Measurements from ENCODE around the gene NFIA. TPM values are rescaled to one million over a fixed set of nuclear protein-coding genes. Genes with fewer than 3 reads are reported as not detected.

Gene NFIA
- total RNA-seq, 1 donor from 2014 or later, result 41.5 TPM

DNA sequence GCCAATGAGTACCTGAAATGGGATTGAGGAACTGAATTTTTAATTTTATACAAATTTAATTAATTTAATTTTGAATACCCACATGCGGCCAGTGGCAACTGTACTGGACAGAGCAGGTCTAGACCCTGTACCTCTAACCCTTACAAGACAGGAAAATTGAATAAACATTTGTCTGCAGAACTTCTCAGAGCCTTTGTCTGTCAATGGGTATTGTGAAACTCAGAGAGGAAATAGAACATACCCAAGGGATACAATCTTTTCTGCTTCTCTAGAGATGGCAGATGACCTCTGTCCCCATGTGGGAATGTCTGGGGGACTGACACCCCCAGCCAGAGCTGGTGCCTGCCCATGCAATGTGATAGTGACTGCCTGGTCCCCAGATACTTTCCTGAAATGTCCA lies 421.9 kb downstream of the NFIA start:
- no peak for DNase-seq

DNA sequence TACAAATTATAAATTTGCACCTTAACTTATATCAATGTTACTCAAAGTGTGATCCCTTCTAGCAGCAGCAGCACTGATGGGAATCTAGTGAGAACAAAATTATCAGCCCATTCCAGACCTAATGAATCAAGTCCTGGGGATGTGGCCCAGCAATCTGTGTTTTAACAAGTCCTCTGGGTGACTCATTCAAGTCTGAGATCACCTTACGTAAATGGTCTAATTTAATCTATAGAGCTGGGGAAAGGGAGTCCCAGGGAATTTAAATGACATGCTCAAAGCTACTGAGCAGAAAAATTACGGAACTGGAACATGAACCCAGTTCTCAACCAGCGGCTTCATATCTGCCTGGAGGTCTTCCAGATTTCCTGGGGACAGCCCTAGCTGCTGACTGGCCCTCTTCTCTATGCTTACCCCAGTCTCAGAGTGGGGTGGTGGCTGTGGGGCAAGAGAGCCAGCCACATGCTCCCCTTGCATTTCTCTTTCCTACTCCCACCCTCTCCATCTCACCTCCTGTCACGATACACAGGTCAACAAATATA lies 422.6 kb downstream of the NFIA start:
- no peak for DNase-seq

DNA sequence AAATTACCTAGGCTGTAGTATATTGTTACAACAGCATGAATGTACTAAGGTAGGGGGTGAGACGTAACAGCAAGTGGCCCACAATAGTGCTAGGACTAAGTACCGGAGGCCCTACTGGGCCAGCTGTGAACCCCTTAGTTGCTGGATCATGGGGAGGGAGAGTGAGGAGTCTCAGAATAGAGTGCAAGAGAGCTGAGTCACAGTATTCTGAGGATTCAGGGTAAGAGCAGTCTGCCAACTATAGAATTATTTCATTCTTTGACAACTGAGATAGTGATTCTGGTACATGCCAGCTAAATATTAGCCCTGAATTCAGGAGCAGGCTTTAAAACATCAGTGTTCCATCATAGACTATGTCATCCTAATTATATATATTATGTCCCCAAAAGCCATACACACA lies 423.9 kb downstream of the NFIA start:
- no peak for DNase-seq

DNA sequence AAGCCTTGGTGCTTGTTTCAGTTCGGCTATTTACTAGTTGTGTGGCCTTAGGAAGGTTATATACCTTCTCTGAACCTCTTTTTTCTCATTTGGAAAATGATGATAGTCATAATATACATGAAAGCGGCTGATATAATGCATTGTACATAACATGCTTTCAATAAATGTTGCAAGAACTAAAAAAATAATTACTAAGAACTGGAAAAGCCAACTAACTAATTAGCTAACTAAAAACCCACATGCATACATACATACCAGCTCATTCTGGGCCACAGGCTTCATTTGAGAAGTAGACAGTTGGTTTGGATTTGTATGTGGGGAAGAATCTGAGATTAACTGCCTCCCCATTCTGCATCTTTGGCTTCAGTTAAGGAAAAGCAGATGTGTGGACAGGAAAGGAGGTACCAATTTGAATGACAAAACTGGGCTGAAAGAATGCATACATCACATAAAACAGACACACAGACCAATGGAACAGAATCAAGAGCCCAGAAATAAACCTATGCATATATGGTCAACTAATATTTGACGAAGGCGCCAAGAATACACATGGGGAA lies 424.7 kb downstream of the NFIA start:
- no peak for DNase-seq

All from occipital lobe (tissue), 2 donors.